CD4-positive, alpha-beta T cell treated with Interleukin-15 for 4 hours (primary cell): ENCODE results near the gene ZFYVE9.

Source experiments
- DNase-seq: peaks from one replicate; pipeline ENCODE4 v3.0.0-alpha.2; 2020; ENCODE audit warnings: low spot score

Gene ZFYVE9

GRCh38 chr1:52240592-52241210 is 98.8 kb downstream of the ZFYVE9 start:
- no peak for DNase-seq

DNA sequence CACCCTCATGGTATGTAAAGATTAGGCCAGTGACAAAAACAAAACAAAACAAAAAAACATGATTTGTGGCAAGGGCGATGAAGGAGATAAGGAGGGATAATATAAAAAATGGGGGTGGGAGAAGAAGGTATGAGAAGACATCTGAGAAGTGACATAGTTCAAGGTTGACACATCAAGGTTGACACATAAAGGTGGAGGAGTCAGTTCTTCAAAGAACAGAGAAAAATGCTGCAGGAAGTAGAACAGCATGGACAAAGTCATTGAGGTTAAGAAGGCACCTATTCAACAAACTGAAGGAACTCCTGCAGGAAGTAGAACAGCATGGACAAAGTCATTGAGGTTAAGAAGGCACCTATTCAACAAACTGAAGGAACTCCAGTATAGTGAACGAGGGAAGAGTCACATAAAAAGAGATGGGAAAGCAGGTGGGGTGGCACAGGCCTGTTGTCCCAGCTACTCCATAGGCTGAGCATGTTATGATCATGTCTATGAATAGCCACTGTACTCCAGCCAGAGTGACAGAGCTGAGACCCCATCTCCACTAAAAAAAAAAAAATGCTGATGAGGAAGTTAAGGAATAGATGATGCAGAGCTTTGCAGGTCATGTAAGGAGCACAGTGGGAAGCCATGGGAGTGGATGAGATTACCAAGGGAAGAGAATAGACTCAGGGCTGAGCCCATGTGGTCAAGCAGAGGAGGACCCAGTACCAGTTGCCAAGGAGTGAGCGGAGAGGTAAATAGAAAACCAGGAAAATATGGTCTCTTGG is 101.5 kb downstream of the ZFYVE9 start:
- DNase-seq: no peak

GRCh38 chr1:52249831-52250230 is 107.9 kb downstream of the ZFYVE9 start:
- no peak for DNase-seq

- no peak for DNase-seq
These were observed 111.5 kb downstream of the ZFYVE9 start for GRCh38 chr1:52253421-52253820.

- DNase-seq: no peak
These were observed 118.0 kb downstream of the ZFYVE9 start for GRCh38 chr1:52259886-52260285.

GRCh38 chr1:52263153-52263910 is 121.4 kb downstream of the ZFYVE9 start:
- no peak for DNase-seq

DNA sequence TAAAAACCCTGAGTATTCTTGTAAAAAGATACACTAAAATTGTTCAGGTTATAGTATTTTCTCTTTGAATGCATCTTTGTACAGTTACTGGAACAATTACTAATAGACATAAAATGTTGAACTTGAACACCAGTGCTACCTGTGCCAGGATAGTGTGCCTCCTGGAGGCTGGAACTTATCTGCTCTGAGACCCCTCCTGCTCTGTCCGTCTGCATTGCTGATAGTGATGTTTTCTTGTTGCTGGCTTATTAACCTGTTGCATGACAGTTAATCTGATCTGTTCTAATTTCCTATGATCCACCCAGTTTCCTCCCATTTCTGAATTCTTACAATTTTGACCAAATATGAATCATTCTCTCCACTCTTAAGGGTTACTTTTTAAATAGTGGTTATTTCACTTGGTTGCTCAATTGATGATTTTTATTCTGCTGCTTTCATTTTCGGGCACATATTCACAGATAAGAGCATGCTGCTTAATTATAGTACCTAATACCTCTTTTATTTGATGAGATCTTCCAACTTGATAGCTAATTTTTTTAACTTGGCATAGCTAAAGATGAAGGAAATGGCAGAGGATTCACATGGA is 122.7 kb downstream of the ZFYVE9 start:
- DNase-seq: no peak

- no peak for DNase-seq
These were observed 124.6 kb downstream of the ZFYVE9 start for GRCh38 chr1:52266507-52266906.

DNA sequence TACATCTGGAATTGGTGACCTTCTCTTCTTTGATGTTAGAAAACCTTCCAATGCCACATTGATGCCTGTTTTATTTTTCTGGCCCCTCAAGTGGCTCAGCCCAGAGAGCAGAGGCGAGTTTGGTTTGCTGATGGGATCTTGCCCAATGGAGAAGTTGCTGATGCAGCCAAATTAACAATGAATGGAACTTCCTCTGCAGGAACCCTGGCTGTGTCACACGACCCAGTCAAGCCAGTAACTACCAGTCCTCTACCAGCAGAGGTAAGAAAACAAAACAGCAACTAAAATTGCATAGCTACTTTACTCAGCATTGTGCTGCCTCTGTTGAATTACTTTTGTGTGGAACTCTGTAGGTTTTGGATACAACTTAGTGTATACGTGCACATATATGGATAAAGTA is 126.5 kb downstream of the ZFYVE9 start:
- DNase-seq: no peak

- DNase-seq: no peak
These were observed 139.6 kb downstream of the ZFYVE9 start for GRCh38 chr1:52281518-52281917.

- no peak for DNase-seq
These were observed 146.4 kb downstream of the ZFYVE9 start for GRCh38 chr1:52288286-52288685.

GRCh38 chr1:52294580-52294979 is 152.7 kb downstream of the ZFYVE9 start:
- DNase-seq: no peak

- peak; percentile 22 for DNase-seq
These were observed 154.5 kb downstream of the ZFYVE9 start for GRCh38 chr1:52296345-52296744.

GRCh38 chr1:52305417-52306226 is 163.7 kb downstream of the ZFYVE9 start:
- DNase-seq: no peak

DNA sequence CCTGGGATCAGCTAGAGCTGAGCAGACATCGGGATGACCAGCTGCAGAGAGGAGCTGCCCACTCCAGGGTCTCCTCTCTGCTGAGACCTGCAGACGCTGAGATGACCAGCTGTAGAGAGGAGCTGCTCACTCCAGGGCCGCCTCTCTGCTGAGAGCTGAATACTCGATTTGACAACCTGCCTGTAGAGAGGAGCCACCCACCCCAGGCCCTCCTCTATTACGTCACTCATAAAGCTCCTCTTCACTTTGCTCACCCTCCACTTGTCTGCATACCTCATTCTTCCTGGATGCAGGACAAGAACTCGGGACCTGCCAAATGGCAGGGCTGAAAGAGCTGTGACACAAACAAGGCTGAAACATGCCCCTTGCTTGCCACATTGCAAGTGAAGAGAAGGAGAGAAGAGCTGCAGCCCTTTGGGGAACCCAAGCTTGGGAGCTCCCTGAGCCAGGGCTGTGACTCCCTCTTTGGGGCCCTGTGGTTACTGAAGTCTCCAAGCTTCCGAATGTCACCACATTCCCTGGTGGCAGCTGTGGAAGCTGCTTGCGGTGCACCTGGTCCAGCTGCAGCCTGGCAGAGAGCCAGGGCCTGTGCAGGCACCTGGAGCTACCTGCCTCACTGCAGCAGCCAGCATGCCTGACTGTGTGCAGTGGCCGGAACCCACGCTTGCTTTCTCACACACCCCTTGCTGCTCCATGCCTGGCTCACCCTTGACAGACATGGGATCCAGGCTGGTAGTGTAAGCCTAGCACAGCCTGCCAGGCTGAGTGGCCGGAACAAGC is 164.5 kb downstream of the ZFYVE9 start:
- no peak for DNase-seq

GRCh38 chr1:52321061-52321460 is 179.2 kb downstream of the ZFYVE9 start:
- DNase-seq: no peak

GRCh38 chr1:52323731-52324130 is 181.8 kb downstream of the ZFYVE9 start:
- no peak for DNase-seq

GRCh38 chr1:52325786-52326185 is 183.9 kb downstream of the ZFYVE9 start:
- DNase-seq: no peak

GRCh38 chr1:52328615-52329014 is 186.7 kb downstream of the ZFYVE9 start:
- no peak for DNase-seq

DNA sequence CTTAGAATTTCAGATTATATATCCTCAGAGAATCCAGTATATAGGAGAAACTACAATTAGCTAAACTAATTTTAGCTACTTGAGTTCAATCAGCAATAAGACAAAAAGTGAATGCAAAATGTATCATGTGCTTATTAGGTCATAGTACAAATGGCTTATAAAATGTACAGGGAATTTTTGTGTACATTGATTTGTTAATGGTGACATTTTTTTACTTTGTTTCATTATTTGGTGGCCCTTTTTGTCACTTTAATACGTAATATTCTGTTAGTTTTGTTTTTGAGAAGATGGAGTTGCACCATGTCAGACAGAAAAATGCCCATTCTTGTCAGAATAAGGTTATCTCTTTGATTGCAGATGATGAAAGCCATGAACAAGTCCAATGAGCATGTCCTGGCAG is 190.5 kb downstream of the ZFYVE9 start:
- no peak for DNase-seq

- DNase-seq: no peak
These were observed 193.1 kb downstream of the ZFYVE9 start for GRCh38 chr1:52334906-52335528.
